ENCODE data around the gene SASS6. TPM values are rescaled to one million over a fixed set of nuclear protein-coding genes. Genes with fewer than 3 reads are reported as not detected.

SASS6 gene
- total and polyA plus RNA-seq, 4 donors = 3.7 to 5.4 (median 4.6) TPM

DNA sequence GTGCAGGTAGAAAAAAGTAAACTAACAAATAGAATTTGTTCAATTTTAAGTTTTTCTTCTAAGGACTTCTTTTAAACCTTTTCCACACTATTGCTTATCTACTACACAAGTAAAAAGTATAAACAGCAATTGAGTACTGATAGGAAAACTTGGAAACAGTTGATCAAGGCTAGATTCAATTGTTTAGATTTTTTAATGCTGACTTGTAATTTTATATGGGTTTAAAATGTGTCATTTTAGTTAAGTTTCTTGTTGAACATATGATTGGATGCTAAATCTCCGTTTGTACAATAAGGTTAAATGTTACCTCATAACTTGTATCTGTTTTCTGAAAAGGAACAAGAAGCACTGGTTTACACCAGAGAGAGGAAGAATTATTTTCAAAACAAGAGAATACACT, 5.5 kb downstream of the SASS6 start:
- H3K9me3 ChIP-seq (ENCODE audit: control insufficient read depth, insufficient read depth, low read length) = no peaks in the 10 kb centered on the region
- peaks cover 3% of the 10 kb centered on the region for H3K4me1 ChIP-seq (ENCODE audit: control insufficient read depth, insufficient read depth, low read length)
- no peak overlapping the region for H3K27ac ChIP-seq (ENCODE audit: low read depth, low read length)
- DNase-seq (ENCODE audit: low read depth in 4 of 6, low spot score in 6 of 6) = no peak
- WGBS (ENCODE audit: insufficient coverage) = no CpG with 5 or more reads among the region's 1 CpG
- no peaks in the 10 kb centered on the region for H3K36me3 ChIP-seq (ENCODE audit: control insufficient read depth, insufficient read depth, low read length)
- no peak overlapping the region for H3K4me3 ChIP-seq (ENCODE audit: low read depth, low read length)
- H3K27me3 ChIP-seq (ENCODE audit: control insufficient read depth, insufficient read depth, low read length) = no peaks in the 10 kb centered on the region

GRCh38 chr1:100122177-100122576, 10.6 kb downstream of the SASS6 start:
- peaks cover 3% of the 10 kb centered on the region for H3K36me3 ChIP-seq (ENCODE audit: control insufficient read depth, insufficient read depth, low read length)
- no peak overlapping the region for H3K4me3 ChIP-seq (ENCODE audit: low read depth, low read length)
- no peak for DNase-seq (ENCODE audit: low read depth in 4 of 6, low spot score in 6 of 6)
- no CpG with 5 or more reads among the region's 1 CpG for WGBS (ENCODE audit: insufficient coverage)
- no peaks in the 10 kb centered on the region for H3K27me3 ChIP-seq (ENCODE audit: control insufficient read depth, insufficient read depth, low read length)
- H3K4me1 ChIP-seq (ENCODE audit: control insufficient read depth, insufficient read depth, low read length) = no peaks in the 10 kb centered on the region
- H3K9me3 ChIP-seq (ENCODE audit: control insufficient read depth, insufficient read depth, low read length) = no peaks in the 10 kb centered on the region
- no peak overlapping the region for H3K27ac ChIP-seq (ENCODE audit: low read depth, low read length)

- H3K4me1 ChIP-seq (ENCODE audit: control insufficient read depth, insufficient read depth, low read length) = no peaks in the 10 kb centered on the region
- 100% methylated on average over 2 of the region's 4 CpGs for WGBS (ENCODE audit: insufficient coverage)
- no peak overlapping the region for H3K4me3 ChIP-seq (ENCODE audit: low read depth, low read length)
- DNase-seq (ENCODE audit: low read depth in 4 of 6, low spot score in 6 of 6) = no peak
- H3K9me3 ChIP-seq (ENCODE audit: control insufficient read depth, insufficient read depth, low read length) = no peaks in the 10 kb centered on the region
- no peaks in the 10 kb centered on the region for H3K27me3 ChIP-seq (ENCODE audit: control insufficient read depth, insufficient read depth, low read length)
- H3K27ac ChIP-seq (ENCODE audit: low read depth, low read length) = no peak overlapping the region
- H3K36me3 ChIP-seq (ENCODE audit: control insufficient read depth, insufficient read depth, low read length) = peaks cover under 1% of the 10 kb centered on the region
Measured at GRCh38 chr1:100115524-100115923, 17.2 kb downstream of the SASS6 start.

- Histone ChIP-seq H3K27me3 (ENCODE audit: control insufficient read depth, insufficient read depth, low read length) (no peaks in the 10 kb centered on the region), H3K4me1 (ENCODE audit: control insufficient read depth, insufficient read depth, low read length) (no peaks in the 10 kb centered on the region), H3K36me3 (ENCODE audit: control insufficient read depth, insufficient read depth, low read length) (peaks cover 8% of the 10 kb centered on the region), H3K4me3 (ENCODE audit: low read depth, low read length) (no peak overlapping the region), H3K9me3 (ENCODE audit: control insufficient read depth, insufficient read depth, low read length) (no peaks in the 10 kb centered on the region), H3K27ac (ENCODE audit: low read depth, low read length) (no peak overlapping the region)
- no peak for DNase-seq (ENCODE audit: low read depth in 4 of 6, low spot score in 6 of 6)
Measured at GRCh38 chr1:100109554-100110066, 23.1 kb downstream of the SASS6 start.

- H3K9me3 ChIP-seq (ENCODE audit: control insufficient read depth, insufficient read depth, low read length) = no peaks in the 10 kb centered on the region
- H3K27me3 ChIP-seq (ENCODE audit: control insufficient read depth, insufficient read depth, low read length) = no peaks in the 10 kb centered on the region
- DNase-seq (ENCODE audit: low read depth in 4 of 6, low spot score in 6 of 6) = no peak
- peaks cover 11% of the 10 kb centered on the region for H3K36me3 ChIP-seq (ENCODE audit: control insufficient read depth, insufficient read depth, low read length)
- H3K27ac ChIP-seq (ENCODE audit: low read depth, low read length) = no peak overlapping the region
- no peak overlapping the region for H3K4me3 ChIP-seq (ENCODE audit: low read depth, low read length)
- WGBS (ENCODE audit: insufficient coverage) = no CpG with 5 or more reads among the region's 4 CpGs
- no peaks in the 10 kb centered on the region for H3K4me1 ChIP-seq (ENCODE audit: control insufficient read depth, insufficient read depth, low read length)
Measured at GRCh38 chr1:100107696-100108095, 25.0 kb downstream of the SASS6 start.

GRCh38 chr1:100101564-100101963, 31.2 kb downstream of the SASS6 start:
- H3K36me3 ChIP-seq (ENCODE audit: control insufficient read depth, insufficient read depth, low read length) = peaks cover 17% of the 10 kb centered on the region
- WGBS (ENCODE audit: insufficient coverage) = no CpG with 5 or more reads among the region's 2 CpGs
- H3K27ac ChIP-seq (ENCODE audit: low read depth, low read length) = no peak overlapping the region
- no peaks in the 10 kb centered on the region for H3K9me3 ChIP-seq (ENCODE audit: control insufficient read depth, insufficient read depth, low read length)
- H3K4me1 ChIP-seq (ENCODE audit: control insufficient read depth, insufficient read depth, low read length) = no peaks in the 10 kb centered on the region
- no peak overlapping the region for H3K4me3 ChIP-seq (ENCODE audit: low read depth, low read length)
- DNase-seq (ENCODE audit: low read depth in 4 of 6, low spot score in 6 of 6) = no peak
- H3K27me3 ChIP-seq (ENCODE audit: control insufficient read depth, insufficient read depth, low read length) = no peaks in the 10 kb centered on the region

DNA sequence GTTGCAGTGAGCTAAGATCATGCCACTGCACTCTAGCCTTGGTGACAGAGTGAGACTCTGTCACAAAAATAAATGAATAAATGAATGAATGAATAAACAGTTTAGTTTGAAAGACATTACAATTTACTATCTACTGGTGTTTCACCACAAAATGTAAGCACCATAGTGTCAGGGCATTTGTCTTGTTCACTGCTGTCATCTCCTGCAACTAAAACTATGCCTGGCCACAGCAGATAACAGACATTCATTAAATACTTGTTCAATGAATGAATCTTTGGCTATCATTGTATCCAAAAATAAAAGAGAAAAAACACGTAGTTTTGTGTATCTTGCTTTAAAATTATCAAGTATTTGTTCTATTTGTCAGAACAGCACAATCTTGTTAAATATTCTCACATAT, 32.5 kb downstream of the SASS6 start:
- WGBS (ENCODE audit: insufficient coverage) = no CpG with 5 or more reads among the region's 1 CpG
- no peak for DNase-seq (ENCODE audit: low read depth in 4 of 6, low spot score in 6 of 6)
- Histone ChIP-seq H3K36me3 (ENCODE audit: control insufficient read depth, insufficient read depth, low read length) (peaks cover 12% of the 10 kb centered on the region), H3K4me3 (ENCODE audit: low read depth, low read length) (no peak overlapping the region), H3K9me3 (ENCODE audit: control insufficient read depth, insufficient read depth, low read length) (no peaks in the 10 kb centered on the region), H3K27me3 (ENCODE audit: control insufficient read depth, insufficient read depth, low read length) (no peaks in the 10 kb centered on the region), H3K4me1 (ENCODE audit: control insufficient read depth, insufficient read depth, low read length) (no peaks in the 10 kb centered on the region), H3K27ac (ENCODE audit: low read depth, low read length) (no peak overlapping the region)

DNA sequence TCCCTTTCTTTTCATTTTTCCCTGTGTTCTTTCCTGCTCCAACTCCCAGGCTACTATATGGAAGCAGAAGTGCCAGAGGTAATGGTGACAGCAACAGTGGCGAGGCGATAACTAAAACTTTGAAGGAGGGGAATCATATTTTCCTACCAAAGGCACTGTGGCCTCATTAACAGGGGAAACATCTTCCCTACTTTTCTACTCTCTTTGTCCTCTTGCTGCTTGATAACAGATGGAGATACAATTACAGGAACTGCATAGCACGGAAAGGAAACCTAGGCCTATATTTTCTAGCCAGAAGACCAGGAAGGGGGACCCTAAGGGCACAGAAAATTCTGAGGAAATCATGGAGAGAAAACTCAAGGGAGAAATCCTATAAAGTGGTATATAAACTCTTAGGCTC, 42.3 kb downstream of the SASS6 start:
- Histone ChIP-seq H3K27me3 (ENCODE audit: control insufficient read depth, insufficient read depth, low read length) (no peaks in the 10 kb centered on the region), H3K9me3 (ENCODE audit: control insufficient read depth, insufficient read depth, low read length) (no peaks in the 10 kb centered on the region), H3K4me3 (ENCODE audit: low read depth, low read length) (no peak overlapping the region), H3K36me3 (ENCODE audit: control insufficient read depth, insufficient read depth, low read length) (peaks cover 9% of the 10 kb centered on the region), H3K27ac (ENCODE audit: low read depth, low read length) (no peak overlapping the region), H3K4me1 (ENCODE audit: control insufficient read depth, insufficient read depth, low read length) (no peaks in the 10 kb centered on the region)
- no CpG with 5 or more reads among the region's 3 CpGs for WGBS (ENCODE audit: insufficient coverage)
- no peak for DNase-seq (ENCODE audit: low read depth in 4 of 6, low spot score in 6 of 6)

DNA sequence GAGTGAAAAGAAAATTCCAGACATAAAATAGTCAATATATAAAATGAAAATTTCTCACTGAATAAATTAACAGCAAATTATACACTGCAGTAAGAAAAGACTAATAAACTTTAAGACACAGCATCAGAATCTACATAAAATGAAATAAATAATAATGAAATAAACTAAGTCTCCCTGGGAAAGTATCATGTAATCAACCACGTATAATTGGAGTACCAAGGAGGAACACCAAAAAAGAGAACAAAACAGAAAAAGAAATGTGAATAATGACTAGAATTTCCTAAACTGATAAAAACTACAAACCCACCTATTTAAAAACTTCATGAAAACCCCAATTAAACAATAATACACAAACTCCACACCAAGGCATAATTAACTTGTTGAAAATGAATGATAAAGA, 43.6 kb downstream of the SASS6 start:
- Histone ChIP-seq H3K27ac (ENCODE audit: low read depth, low read length) (no peak overlapping the region), H3K36me3 (ENCODE audit: control insufficient read depth, insufficient read depth, low read length) (peaks cover 6% of the 10 kb centered on the region), H3K9me3 (ENCODE audit: control insufficient read depth, insufficient read depth, low read length) (no peaks in the 10 kb centered on the region), H3K4me1 (ENCODE audit: control insufficient read depth, insufficient read depth, low read length) (no peaks in the 10 kb centered on the region), H3K27me3 (ENCODE audit: control insufficient read depth, insufficient read depth, low read length) (no peaks in the 10 kb centered on the region), H3K4me3 (ENCODE audit: low read depth, low read length) (no peak overlapping the region)
- no peak for DNase-seq (ENCODE audit: low read depth in 4 of 6, low spot score in 6 of 6)
- no CpG with 5 or more reads among the region's 1 CpG for WGBS (ENCODE audit: insufficient coverage)

- no CpG with 5 or more reads among the region's 1 CpG for WGBS (ENCODE audit: insufficient coverage)
- peak in 1 of 6 donors; percentile 38 for DNase-seq (ENCODE audit: low read depth in 4 of 6, low spot score in 6 of 6)
- Histone ChIP-seq H3K27me3 (ENCODE audit: control insufficient read depth, insufficient read depth, low read length) (no peaks in the 10 kb centered on the region), H3K27ac (ENCODE audit: low read depth, low read length) (no peak overlapping the region), H3K4me1 (ENCODE audit: control insufficient read depth, insufficient read depth, low read length) (no peaks in the 10 kb centered on the region), H3K36me3 (ENCODE audit: control insufficient read depth, insufficient read depth, low read length) (no peaks in the 10 kb centered on the region), H3K9me3 (ENCODE audit: control insufficient read depth, insufficient read depth, low read length) (no peaks in the 10 kb centered on the region), H3K4me3 (ENCODE audit: low read depth, low read length) (no peak overlapping the region)
Measured at GRCh38 chr1:100087396-100087795, 45.3 kb downstream of the SASS6 start.

Measured in spinal cord (tissue), 10 donors.